Vagina (tissue), 2 donors: Measurements from ENCODE around the gene IRF6.

ENCODE experiments used
- CTCF ChIP-seq, 3 experiments: fragments of 450-650 bp in 2 of 3; fragments of 200-600 bp in 1 of 3; sonication (generic) in 1 of 3; IDR thresholded peaks; one replicate each; pipeline ENCODE4 v1.5.1; 2017 to 2019; ENCODE audit warnings: antibody characterized with exemption in 3 of 3, mild to moderate bottlenecking in 2 of 3, moderate library complexity in 2 of 3
- POLR2A ChIP-seq, 2 donors: fragments of 450-650 bp; IDR thresholded peaks; one replicate each; pipeline ENCODE4 v1.6.1; 2017; ENCODE audit warnings: antibody characterized with exemption in 2 of 2, mild to moderate bottlenecking in 2 of 2, moderate library complexity in 2 of 2
- POLR2AphosphoS5 ChIP-seq, 2 donors: sonication (generic); formaldehyde crosslinking; IDR thresholded peaks; one replicate each; pipeline ENCODE4 v1.9.0; 2017; ENCODE audit warnings: antibody characterized with exemption in 2 of 2, mild to moderate bottlenecking in 2 of 2, low read depth in 1 of 2; ENCODE audit not compliant: insufficient read depth in 1 of 2

GRCh38 chr1:209747580-209748262, 58.2 kb downstream of the IRF6 start:
- TF ChIP-seq CTCF (IDR thresholded peaks at IDR 0.05): peak; percentile 71 to 96 (median 81)
- no peak for TF ChIP-seq POLR2A (IDR thresholded peaks at IDR 0.05)
- TF ChIP-seq POLR2AphosphoS5 (IDR thresholded peaks at IDR 0.05; ENCODE audit: insufficient read depth in 1 of 2, low read depth in 1 of 2): peak; percentile 76 to 81
